IMR-90 (cell line): ENCODE data around the gene UCKL1. TPM values are rescaled to one million over a fixed set of nuclear protein-coding genes. Genes with fewer than 3 reads are reported as not detected.

Experiments used
- CHD1 ChIP-seq: IDR thresholded peaks from 2 replicates; pipeline ENCODE4 v1.6.1; 2012; ENCODE audit warnings: low read depth, low read length, improper control_type of control experiment
- MXI1 ChIP-seq: IDR thresholded peaks from 2 replicates; pipeline ENCODE4 v1.6.1; 2012; ENCODE audit warnings: low read depth, mild to moderate bottlenecking, low read length, moderate library complexity, borderline replicate concordance
- RCOR1 ChIP-seq: IDR thresholded peaks from 2 replicates; pipeline ENCODE4 v1.6.1; 2012; ENCODE audit warnings: mild to moderate bottlenecking, low read length, improper control_type of control experiment; ENCODE audit not compliant: insufficient replicate concordance
- USF2 ChIP-seq: fragments of 150-350 bp; IDR thresholded peaks from 2 replicates; pipeline ENCODE4 v1.6.1; 2017; ENCODE audit warnings: mild to moderate bottlenecking, antibody characterized with exemption, low read length, low read depth
- polyA plus RNA-seq, 3 experiments: library from polyadenylated mRNA; depleted of rRNA; stranded (reverse); fragments of >200 nt; gene quantifications; 2 replicates each; pipeline ENCODE4 v1.2.3, GENCODE V29; 2012; ENCODE audit warnings: low replicate concordance in 1 of 3
- total RNA-seq: library from RNA; depleted of rRNA; stranded (reverse); fragments of >200 nt; gene quantifications from 2 replicates; pipeline ENCODE4 v1.2.3, GENCODE V29; 2012

The UCKL1 gene
- total and polyA plus RNA-seq, 2 of the 4 experiments (the other 2 are of a cell fraction): 16.7 to 54.7 TPM

- TF ChIP-seq MXI1 (peak; percentile 95), USF2 (peak; percentile 90), CHD1 (no peak), RCOR1 (no peak)
Observed at GRCh38 chr20:63955827-63956663, at the start of gene UCKL1 (continued).
